ENCODE measurements around the gene ACTA2.

The ACTA2 gene

GRCh38 chr10:88989423-88989822 lies 36.9 kb upstream of the ACTA2 start:
- DNase-seq (ENCODE audit: extremely low read depth, low read depth): no peak
- peak overlapping the region; percentile 98 for H3K4me3 ChIP-seq (replicated peaks; ENCODE audit: low read depth, low read length)
- TF ChIP-seq, protein P1, sequence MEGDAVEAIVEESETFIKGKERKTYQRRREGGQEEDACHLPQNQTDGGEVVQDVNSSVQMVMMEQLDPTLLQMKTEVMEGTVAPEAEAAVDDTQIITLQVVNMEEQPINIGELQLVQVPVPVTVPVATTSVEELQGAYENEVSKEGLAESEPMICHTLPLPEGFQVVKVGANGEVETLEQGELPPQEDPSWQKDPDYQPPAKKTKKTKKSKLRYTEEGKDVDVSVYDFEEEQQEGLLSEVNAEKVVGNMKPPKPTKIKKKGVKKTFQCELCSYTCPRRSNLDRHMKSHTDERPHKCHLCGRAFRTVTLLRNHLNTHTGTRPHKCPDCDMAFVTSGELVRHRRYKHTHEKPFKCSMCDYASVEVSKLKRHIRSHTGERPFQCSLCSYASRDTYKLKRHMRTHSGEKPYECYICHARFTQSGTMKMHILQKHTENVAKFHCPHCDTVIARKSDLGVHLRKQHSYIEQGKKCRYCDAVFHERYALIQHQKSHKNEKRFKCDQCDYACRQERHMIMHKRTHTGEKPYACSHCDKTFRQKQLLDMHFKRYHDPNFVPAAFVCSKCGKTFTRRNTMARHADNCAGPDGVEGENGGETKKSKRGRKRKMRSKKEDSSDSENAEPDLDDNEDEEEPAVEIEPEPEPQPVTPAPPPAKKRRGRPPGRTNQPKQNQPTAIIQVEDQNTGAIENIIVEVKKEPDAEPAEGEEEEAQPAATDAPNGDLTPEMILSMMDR (IDR thresholded peaks at IDR 0.05; ENCODE audit: low read depth, low read length, missing control alignments): no peak

DNA sequence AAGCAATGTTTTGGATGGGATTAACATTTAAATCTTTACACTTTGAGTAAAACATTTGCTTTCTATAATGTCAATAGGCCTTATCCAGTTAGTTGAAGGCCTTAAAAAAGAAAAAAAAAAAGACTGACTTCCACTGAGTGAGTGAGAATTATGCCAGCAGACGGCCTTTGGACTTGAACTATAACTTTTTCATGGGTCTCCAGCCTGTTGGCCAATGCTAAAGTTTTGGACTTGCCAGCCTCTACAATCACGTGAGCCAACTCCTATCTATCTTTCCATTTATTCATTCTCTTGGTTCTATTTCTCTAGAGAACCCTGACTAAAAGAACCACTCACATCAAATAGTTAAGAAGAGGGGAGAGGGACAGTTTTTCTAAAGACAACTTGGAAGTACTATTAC lies 35.3 kb upstream of the ACTA2 start:
- H3K4me3 ChIP-seq (replicated peaks; ENCODE audit: low read depth, low read length): no peak overlapping the region
- DNase-seq (ENCODE audit: extremely low read depth, low read depth): no peak
- TF ChIP-seq, protein P1 (IDR thresholded peaks at IDR 0.05; ENCODE audit: low read depth, low read length, missing control alignments): no peak

DNA sequence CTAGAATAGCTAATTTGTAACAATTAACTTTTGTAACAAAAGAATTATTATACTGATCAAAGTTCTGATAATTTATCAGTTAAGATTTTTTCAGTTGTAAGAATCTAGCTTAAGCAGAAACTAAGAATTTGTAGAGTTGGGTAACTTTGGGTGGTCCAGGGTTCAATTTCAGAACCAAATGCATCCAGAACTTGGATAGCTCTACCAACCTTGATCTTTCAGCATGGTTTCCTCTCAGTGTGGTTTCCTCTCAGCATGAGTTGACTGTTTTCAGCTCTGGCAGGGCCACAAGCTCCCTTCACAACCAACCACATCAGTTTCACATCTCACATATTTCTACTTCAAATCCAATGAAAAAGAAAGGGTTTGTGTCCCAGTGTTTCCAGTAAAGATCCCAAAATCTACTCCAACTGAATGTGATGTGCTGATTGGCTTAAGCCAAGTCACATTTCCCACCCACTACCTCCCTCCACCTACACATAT lies 34.7 kb upstream of the ACTA2 start:
- TF ChIP-seq, protein P1 (IDR thresholded peaks at IDR 0.05; ENCODE audit: low read depth, low read length, missing control alignments): no peak
- H3K4me3 ChIP-seq (replicated peaks; ENCODE audit: low read depth, low read length): no peak overlapping the region
- DNase-seq (ENCODE audit: extremely low read depth, low read depth): no peak

DNA sequence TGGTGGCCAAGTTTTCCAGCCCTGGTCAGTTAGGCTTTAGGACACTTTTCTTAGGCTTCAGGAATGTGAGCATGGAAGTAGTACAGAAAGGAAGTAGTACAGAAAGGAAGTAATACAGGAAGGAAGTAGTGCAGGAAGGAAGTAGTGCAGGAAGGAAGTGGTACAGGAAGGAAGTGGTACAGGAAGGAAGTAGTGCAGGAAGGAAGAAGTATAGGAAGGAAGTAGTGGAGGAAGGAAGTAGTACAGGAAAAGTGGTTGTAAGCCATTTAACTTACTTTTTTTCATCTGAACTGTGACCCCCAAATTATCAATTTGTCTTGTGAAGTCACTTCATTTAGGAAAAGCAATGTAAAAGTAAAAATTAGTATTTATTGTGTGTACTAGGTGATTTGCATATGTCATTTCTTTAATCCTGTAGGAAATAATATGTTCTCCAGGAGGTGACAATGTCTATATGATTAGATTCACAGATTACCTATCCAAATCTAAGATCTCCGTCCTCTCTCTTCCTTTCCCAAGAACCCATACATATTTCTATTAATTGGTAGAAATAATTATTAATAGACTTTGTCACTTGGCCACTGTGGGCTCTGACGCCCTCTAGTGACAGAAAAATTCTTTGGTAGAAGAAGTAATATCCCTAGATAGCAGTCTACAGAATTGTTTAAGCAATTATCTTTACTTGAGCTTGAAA lies 34.1 kb upstream of the ACTA2 start:
- DNase-seq (ENCODE audit: extremely low read depth, low read depth): no peak
- H3K4me3 ChIP-seq (replicated peaks; ENCODE audit: low read depth, low read length): no peak overlapping the region

GRCh38 chr10:88984525-88984924 lies 32.0 kb upstream of the ACTA2 start:
- TF ChIP-seq, protein P1 (IDR thresholded peaks at IDR 0.05; ENCODE audit: low read depth, low read length, missing control alignments): no peak
- no peak for DNase-seq (ENCODE audit: extremely low read depth, low read depth)
- no peak overlapping the region for H3K4me3 ChIP-seq (replicated peaks; ENCODE audit: low read depth, low read length)

More for the DNA sequence above, 34.1 kb upstream of the ACTA2 start:
- TF ChIP-seq, protein P1 (IDR thresholded peaks at IDR 0.05; ENCODE audit: low read depth, low read length, missing control alignments): peak; percentile 58

DNA sequence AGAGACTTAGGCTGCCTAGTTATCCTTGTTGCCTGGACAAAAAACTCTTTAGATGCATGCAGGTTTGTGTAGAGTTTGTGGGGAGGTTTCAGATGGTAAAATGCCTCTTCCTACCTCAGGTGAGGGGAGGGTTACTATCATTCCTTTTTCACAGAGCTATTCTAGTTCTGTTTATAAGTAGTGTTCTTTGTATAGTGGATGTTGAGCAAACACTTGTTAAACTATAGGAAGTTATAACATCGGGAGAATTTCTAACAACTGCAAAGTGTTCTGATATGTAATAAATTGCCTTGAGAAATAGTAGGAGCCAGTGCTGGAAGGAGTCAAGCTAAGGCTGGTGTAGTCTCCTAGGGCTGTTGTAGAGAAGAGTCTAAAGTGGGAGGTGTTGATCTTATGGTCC lies 31.4 kb upstream of the ACTA2 start:
- H3K4me3 ChIP-seq (replicated peaks; ENCODE audit: low read depth, low read length): no peak overlapping the region
- no peak for DNase-seq (ENCODE audit: extremely low read depth, low read depth)
- TF ChIP-seq, protein P1 (IDR thresholded peaks at IDR 0.05; ENCODE audit: low read depth, low read length, missing control alignments): no peak

DNA sequence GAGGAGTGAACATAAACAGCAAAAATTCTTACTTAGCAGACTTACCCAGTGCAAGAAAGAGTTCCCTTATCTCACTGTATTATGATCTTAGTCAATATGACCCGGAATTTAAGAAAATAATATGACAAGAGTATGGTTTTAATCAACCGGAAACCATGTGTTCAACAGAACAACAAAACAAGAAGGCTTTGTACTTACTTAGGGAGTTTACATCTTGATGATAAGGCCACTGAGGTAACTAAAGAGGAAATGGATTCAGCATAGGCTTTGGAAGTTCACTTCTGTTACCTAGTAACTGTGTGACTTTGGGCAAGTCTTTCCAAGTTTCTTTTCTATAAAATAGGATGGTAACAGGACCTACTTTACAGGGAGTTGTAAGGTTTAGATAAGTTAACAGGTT lies 30.6 kb upstream of the ACTA2 start:
- TF ChIP-seq, protein P1 (IDR thresholded peaks at IDR 0.05; ENCODE audit: low read depth, low read length, missing control alignments): no peak
- no peak overlapping the region for H3K4me3 ChIP-seq (replicated peaks; ENCODE audit: low read depth, low read length)
- no peak for DNase-seq (ENCODE audit: extremely low read depth, low read depth)

All from HFF-Myc (cell line).